H9 (cell line): ENCODE results near the gene SORBS1. TPM values are rescaled to one million over a fixed set of nuclear protein-coding genes. Genes with fewer than 3 reads are reported as not detected.

ENCODE experiments used
- DNase-seq: peaks from one replicate; pipeline ENCODE4 v3.0.0-alpha.2; 2017
- H2AFZ ChIP-seq: one replicate; pipeline ENCODE4 v1.6.1; 2013; ENCODE audit warnings: mild to moderate bottlenecking, low read length, control low read depth, moderate library complexity
- H2AK5ac ChIP-seq: 2 replicates; pipeline ENCODE4 v1.6.1; 2013; ENCODE audit warnings: low read length, control low read depth, mixed read lengths; ENCODE audit not compliant: insufficient read length
- H2BK120ac ChIP-seq: one replicate; pipeline ENCODE4 v1.6.1; 2013; ENCODE audit warnings: low read depth, mild to moderate bottlenecking, low read length, control low read depth, inconsistent platforms; ENCODE audit not compliant: poor library complexity, severe bottlenecking
- H2BK12ac ChIP-seq: 2 replicates; pipeline ENCODE4 v1.6.1; 2013; ENCODE audit warnings: low read length, control low read depth, mixed read lengths, low read depth; ENCODE audit not compliant: insufficient read length
- H2BK15ac ChIP-seq: 2 replicates; pipeline ENCODE4 v1.6.1; 2013; ENCODE audit warnings: low read depth, low read length, control low read depth
- H2BK20ac ChIP-seq: one replicate; pipeline ENCODE4 v1.6.1; 2013; ENCODE audit warnings: low read depth, mild to moderate bottlenecking, low read length, control low read depth, inconsistent platforms; ENCODE audit not compliant: poor library complexity, severe bottlenecking
- H2BK5ac ChIP-seq: 2 replicates; pipeline ENCODE4 v1.6.1; 2013; ENCODE audit warnings: low read length, control low read depth, mixed read lengths; ENCODE audit not compliant: insufficient read length
- H3K14ac ChIP-seq: 2 replicates; pipeline ENCODE4 v1.6.1; 2013; ENCODE audit warnings: low read length, control low read depth; ENCODE audit not compliant: insufficient read depth
- H3K18ac ChIP-seq: 2 replicates; pipeline ENCODE4 v1.6.1; 2013; ENCODE audit warnings: low read depth, mild to moderate bottlenecking, mixed read lengths, low read length, control low read depth; ENCODE audit not compliant: insufficient read length
- H3K23ac ChIP-seq: 2 replicates; pipeline ENCODE4 v1.6.1; 2013; ENCODE audit warnings: low read length, control low read depth, mixed read lengths, low read depth; ENCODE audit not compliant: insufficient read length
- H3K23me2 ChIP-seq: 2 replicates; pipeline ENCODE4 v1.6.1; 2013; ENCODE audit warnings: low read depth, mild to moderate bottlenecking, mixed read lengths, low read length, control low read depth; ENCODE audit not compliant: insufficient read length, poor library complexity, severe bottlenecking
- H3K27ac ChIP-seq: 2 replicates; pipeline ENCODE4 v1.5.1; 2013; ENCODE audit warnings: low read length, control low read depth, mixed read lengths, low read depth; ENCODE audit not compliant: insufficient read length
- H3K27me3 ChIP-seq: 2 replicates; pipeline ENCODE4 v1.6.1; 2013; ENCODE audit warnings: low read length, control low read depth, inconsistent platforms; ENCODE audit not compliant: insufficient read depth
- H3K4ac ChIP-seq: 2 replicates; pipeline ENCODE4 v1.6.1; 2013; ENCODE audit warnings: low read depth, mild to moderate bottlenecking, control low read depth, inconsistent platforms, low read length, moderate library complexity
- H3K4me1 ChIP-seq: 2 replicates; pipeline ENCODE4 v1.6.1; 2013; ENCODE audit warnings: low read length, control low read depth, inconsistent platforms; ENCODE audit not compliant: insufficient read depth
- H3K4me2 ChIP-seq: 2 replicates; pipeline ENCODE4 v1.6.1; 2013; ENCODE audit warnings: low read length, control low read depth, mixed read lengths; ENCODE audit not compliant: insufficient read length, insufficient read depth
- H3K56ac ChIP-seq: 2 replicates; pipeline ENCODE4 v1.6.1; 2013; ENCODE audit warnings: low read depth, mild to moderate bottlenecking, mixed read lengths, low read length, control low read depth; ENCODE audit not compliant: insufficient read length
- H3K79me1 ChIP-seq: 2 replicates; pipeline ENCODE4 v1.6.1; 2013; ENCODE audit warnings: low read depth, mild to moderate bottlenecking, moderate library complexity, low read length, control low read depth, inconsistent platforms; ENCODE audit not compliant: insufficient read depth, poor library complexity, severe bottlenecking
- H3K79me2 ChIP-seq: 2 replicates; pipeline ENCODE4 v1.6.1; 2013; ENCODE audit warnings: low read length, control low read depth, inconsistent platforms; ENCODE audit not compliant: insufficient read depth
- H3K9ac ChIP-seq: 2 replicates; pipeline ENCODE4 v1.6.1; 2013; ENCODE audit warnings: low read length, control low read depth, mixed read lengths; ENCODE audit not compliant: insufficient read length; ENCODE audit errors: extremely low read depth
- H3K9me3 ChIP-seq: one replicate; pipeline ENCODE4 v1.6.1; 2013; ENCODE audit warnings: low read depth, low read length, inconsistent platforms; ENCODE audit not compliant: control insufficient read depth
- H3T11ph ChIP-seq: one replicate; pipeline ENCODE4 v1.6.1; 2013; ENCODE audit warnings: mild to moderate bottlenecking, low read length, control low read depth, inconsistent platforms
- H4K20me1 ChIP-seq: one replicate; pipeline ENCODE4 v1.6.1; 2013; ENCODE audit not compliant: control insufficient read depth, insufficient read length, insufficient read depth
- H4K5ac ChIP-seq: 2 replicates; pipeline ENCODE4 v1.6.1; 2013; ENCODE audit warnings: low read depth, mild to moderate bottlenecking, mixed read lengths, low read length, control low read depth; ENCODE audit not compliant: insufficient read length
- H4K8ac ChIP-seq: replicated peaks from 2 replicates; pipeline ENCODE4 v1.6.1; 2013; ENCODE audit warnings: low read length, control low read depth, mixed read lengths, low read depth; ENCODE audit not compliant: insufficient read length
- H4K91ac ChIP-seq: 2 replicates; pipeline ENCODE4 v1.6.1; 2013; ENCODE audit warnings: low read depth, mild to moderate bottlenecking, moderate library complexity, mixed read lengths, low read length, control low read depth; ENCODE audit not compliant: insufficient read length
- H3K27ac Mint-ChIP-seq, 3 experiments: 2 replicates in 2 of 3; 3 replicates in 1 of 3; pipeline ENCODE4 v1.8.0; 2020 to 2021; ENCODE audit warnings: mixed read lengths in 3 of 3, mild to moderate bottlenecking in 1 of 3, moderate library complexity in 1 of 3
- H3K27me3 Mint-ChIP-seq: 2 replicates; pipeline ENCODE4 v1.8.0; 2021; ENCODE audit warnings: low read depth, mild to moderate bottlenecking, moderate library complexity, mixed read lengths
- H3K36me3 Mint-ChIP-seq, 3 experiments: 2 replicates in 2 of 3; 3 replicates in 1 of 3; pipeline ENCODE4 v1.8.0; 2020 to 2021; ENCODE audit warnings: low read depth in 3 of 3, mixed read lengths in 3 of 3; ENCODE audit not compliant: insufficient read depth in 1 of 3
- H3K4me1 Mint-ChIP-seq, 2 experiments: 2 replicates each; pipeline ENCODE4 v1.8.0; 2020; ENCODE audit warnings: mixed read lengths in 2 of 2
- H3K4me3 Mint-ChIP-seq, 2 experiments: 2 replicates in 1 of 2; 3 replicates in 1 of 2; pipeline ENCODE4 v1.8.0; 2020 to 2021; ENCODE audit warnings: mild to moderate bottlenecking in 2 of 2, mixed read lengths in 2 of 2, moderate library complexity in 1 of 2
- H3K9me3 Mint-ChIP-seq, 2 experiments: 2 replicates in 1 of 2; 3 replicates in 1 of 2; pipeline ENCODE4 v1.8.0; 2020; ENCODE audit warnings: mild to moderate bottlenecking in 2 of 2, mixed read lengths in 2 of 2, moderate library complexity in 1 of 2
- WGBS: extraction: QIAGEN DNeasy Blood & Tissue Kit; methylation state at CpG from one replicate; pipeline ENCODE4 v1.1.7; 2013; ENCODE audit warnings: missing lambda C conversion rate, low lambda C conversion rate, mixed read lengths; ENCODE audit not compliant: insufficient read length; ENCODE audit errors: extremely low coverage; 5-methylcytosine and 5-hydroxymethylcytosine counted together
- total RNA-seq: library from RNA; stranded (reverse); gene quantifications from 2 replicates; pipeline ENCODE4 v1.2.1, GENCODE V29; 2021
- TF ChIP-seq, protein P1 (sequence below): fragments of 200-600 bp; sonication (generic); conservative IDR thresholded peaks from 3 replicates; pipeline ENCODE4 v1.8.0; 2021; ENCODE audit warnings: antibody characterized with exemption, mild to moderate bottlenecking

Gene SORBS1
- total RNA-seq, 1 experiment from 2014 or later, result 24.3 TPM

DNA sequence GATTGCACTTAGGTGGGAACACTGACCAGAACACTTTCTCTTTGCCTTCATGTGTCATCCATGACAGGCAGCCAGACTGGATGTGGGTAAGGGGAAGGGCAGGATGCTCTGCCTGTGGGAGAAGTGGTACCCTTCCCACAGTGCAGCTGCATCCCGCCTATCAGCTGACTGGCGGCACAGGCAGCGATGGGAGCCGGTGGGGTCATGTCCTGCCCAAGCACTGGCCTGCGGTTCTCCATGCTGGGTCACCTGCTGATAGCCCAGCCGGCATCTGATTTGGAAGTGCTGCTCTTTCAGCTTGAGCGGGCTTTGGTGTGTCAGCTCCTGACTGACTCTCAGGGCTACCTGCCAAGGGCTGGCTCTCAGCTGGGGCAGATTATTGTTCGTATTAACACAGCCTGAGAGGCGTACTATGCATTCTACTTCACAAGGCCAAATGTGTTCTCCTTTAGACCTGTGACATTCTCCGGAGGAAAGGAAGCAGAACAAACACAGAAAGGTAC lies 165.2 kb downstream of the SORBS1 start:
- H3K9me3 ChIP-seq, result no peaks in the 10 kb centered on the region
- H4K8ac ChIP-seq, result no peak overlapping the region
- H3K14ac ChIP-seq, result no peak overlapping the region
- H2AFZ ChIP-seq, result no peak overlapping the region
- TF ChIP-seq, protein P1, sequence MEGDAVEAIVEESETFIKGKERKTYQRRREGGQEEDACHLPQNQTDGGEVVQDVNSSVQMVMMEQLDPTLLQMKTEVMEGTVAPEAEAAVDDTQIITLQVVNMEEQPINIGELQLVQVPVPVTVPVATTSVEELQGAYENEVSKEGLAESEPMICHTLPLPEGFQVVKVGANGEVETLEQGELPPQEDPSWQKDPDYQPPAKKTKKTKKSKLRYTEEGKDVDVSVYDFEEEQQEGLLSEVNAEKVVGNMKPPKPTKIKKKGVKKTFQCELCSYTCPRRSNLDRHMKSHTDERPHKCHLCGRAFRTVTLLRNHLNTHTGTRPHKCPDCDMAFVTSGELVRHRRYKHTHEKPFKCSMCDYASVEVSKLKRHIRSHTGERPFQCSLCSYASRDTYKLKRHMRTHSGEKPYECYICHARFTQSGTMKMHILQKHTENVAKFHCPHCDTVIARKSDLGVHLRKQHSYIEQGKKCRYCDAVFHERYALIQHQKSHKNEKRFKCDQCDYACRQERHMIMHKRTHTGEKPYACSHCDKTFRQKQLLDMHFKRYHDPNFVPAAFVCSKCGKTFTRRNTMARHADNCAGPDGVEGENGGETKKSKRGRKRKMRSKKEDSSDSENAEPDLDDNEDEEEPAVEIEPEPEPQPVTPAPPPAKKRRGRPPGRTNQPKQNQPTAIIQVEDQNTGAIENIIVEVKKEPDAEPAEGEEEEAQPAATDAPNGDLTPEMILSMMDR, result no peak
- no peak overlapping the region for H3K4ac ChIP-seq
- H3K18ac ChIP-seq, result no peak overlapping the region
- no peaks in the 10 kb centered on the region for H3K27me3 Mint-ChIP-seq
- no peak overlapping the region for H4K91ac ChIP-seq
- no peak overlapping the region for H3K27ac Mint-ChIP-seq
- H2AK5ac ChIP-seq, result no peak overlapping the region
- no peaks in the 10 kb centered on the region for H3K23me2 ChIP-seq
- H3K4me2 ChIP-seq, result no peak overlapping the region
- H2BK5ac ChIP-seq, result no peak overlapping the region
- H2BK15ac ChIP-seq, result no peak overlapping the region
- H3K4me1 ChIP-seq, result no peaks in the 10 kb centered on the region
- peaks cover 22 to 24% of the 10 kb centered on the region in 2 experiments for H3K4me1 Mint-ChIP-seq
- no peaks in the 10 kb centered on the region for H3K79me1 ChIP-seq
- DNase-seq, result no peak
- H3K27ac ChIP-seq, result no peak overlapping the region
- no peak overlapping the region for H3T11ph ChIP-seq
- no peak overlapping the region for H2BK12ac ChIP-seq
- H3K9ac ChIP-seq, result no peak overlapping the region
- H3K23ac ChIP-seq, result no peak overlapping the region
- no peaks in the 10 kb centered on the region for H3K27me3 ChIP-seq
- no peak overlapping the region for H3K56ac ChIP-seq
- WGBS, result no CpG with 5 or more reads among the region's 10 CpGs
- peaks cover 2 to 45% (median 27%) of the 10 kb centered on the region in 3 experiments; a peak in 5 of 7 replicates for H3K36me3 Mint-ChIP-seq
- no peaks in the 10 kb centered on the region for H3K9me3 Mint-ChIP-seq
- no peak overlapping the region for H2BK120ac ChIP-seq
- H3K4me3 Mint-ChIP-seq, result no peak overlapping the region
- no peak overlapping the region for H2BK20ac ChIP-seq
- no peak overlapping the region for H4K5ac ChIP-seq
- H3K79me2 ChIP-seq, result no peaks in the 10 kb centered on the region
- H4K20me1 ChIP-seq, result no peaks in the 10 kb centered on the region
